ENCODE data around the gene SAMD4A. TPM values are rescaled to one million over a fixed set of nuclear protein-coding genes. Genes with fewer than 3 reads are reported as not detected.

The SAMD4A gene
- total RNA-seq, 6 experiments from 2014 or later: 33.8 to 53.7 (median 41.0) TPM

- no peak for DNase-seq
- Mint-ChIP-seq H3K27ac (no peak overlapping the region), H3K4me1 (ENCODE audit: low read depth) (no peaks in the 10 kb centered on the region), H3K36me3 (ENCODE audit: low read depth) (no peaks in the 10 kb centered on the region), H3K27me3 (ENCODE audit: insufficient read depth) (peaks cover 20% of the 10 kb centered on the region), H3K4me3 (no peak overlapping the region), H3K9me3 (no peaks in the 10 kb centered on the region; the same call in 1 of the 2 replicates)
- TF ChIP-seq, protein P1, sequence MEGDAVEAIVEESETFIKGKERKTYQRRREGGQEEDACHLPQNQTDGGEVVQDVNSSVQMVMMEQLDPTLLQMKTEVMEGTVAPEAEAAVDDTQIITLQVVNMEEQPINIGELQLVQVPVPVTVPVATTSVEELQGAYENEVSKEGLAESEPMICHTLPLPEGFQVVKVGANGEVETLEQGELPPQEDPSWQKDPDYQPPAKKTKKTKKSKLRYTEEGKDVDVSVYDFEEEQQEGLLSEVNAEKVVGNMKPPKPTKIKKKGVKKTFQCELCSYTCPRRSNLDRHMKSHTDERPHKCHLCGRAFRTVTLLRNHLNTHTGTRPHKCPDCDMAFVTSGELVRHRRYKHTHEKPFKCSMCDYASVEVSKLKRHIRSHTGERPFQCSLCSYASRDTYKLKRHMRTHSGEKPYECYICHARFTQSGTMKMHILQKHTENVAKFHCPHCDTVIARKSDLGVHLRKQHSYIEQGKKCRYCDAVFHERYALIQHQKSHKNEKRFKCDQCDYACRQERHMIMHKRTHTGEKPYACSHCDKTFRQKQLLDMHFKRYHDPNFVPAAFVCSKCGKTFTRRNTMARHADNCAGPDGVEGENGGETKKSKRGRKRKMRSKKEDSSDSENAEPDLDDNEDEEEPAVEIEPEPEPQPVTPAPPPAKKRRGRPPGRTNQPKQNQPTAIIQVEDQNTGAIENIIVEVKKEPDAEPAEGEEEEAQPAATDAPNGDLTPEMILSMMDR (IDR thresholded peaks at IDR 0.05): no peak
Measured at GRCh38 chr14:54836231-54836630, 269.3 kb downstream of the SAMD4A start.

DNA sequence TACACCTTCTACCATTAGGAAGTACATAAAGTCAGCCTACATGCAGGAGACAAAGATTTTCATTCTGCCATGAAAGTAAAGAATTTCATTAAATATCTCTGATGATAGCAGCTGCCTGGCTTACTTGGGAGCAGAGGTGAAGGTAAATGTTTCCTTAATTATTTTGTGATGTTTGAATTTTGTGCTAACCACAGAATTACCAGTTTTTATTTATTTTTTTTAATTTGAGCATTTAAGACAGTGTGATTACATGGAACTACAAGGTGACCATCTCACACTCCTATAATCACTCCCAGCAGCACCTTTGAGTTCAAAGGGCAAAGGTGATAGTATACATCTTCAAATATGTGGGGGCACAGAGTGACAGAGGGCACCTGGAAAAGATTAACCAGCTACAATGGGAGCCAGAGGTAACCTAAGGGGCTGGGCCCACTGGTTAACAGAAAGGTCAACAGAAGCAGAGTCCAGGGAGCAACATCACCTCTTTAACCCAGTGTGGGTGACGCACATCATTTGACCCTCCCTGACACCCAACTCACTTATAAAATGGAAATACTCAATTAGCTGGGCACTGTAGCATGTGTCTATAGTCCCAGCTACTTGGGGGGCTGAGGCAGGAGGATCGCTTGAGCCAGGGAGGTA is 270.7 kb downstream of the SAMD4A start:
- H3K9me3 Mint-ChIP-seq: no peaks in the 10 kb centered on the region; the same call in 1 of the 2 replicates
- DNase-seq: no peak
- H3K4me1 Mint-ChIP-seq (ENCODE audit: low read depth): no peaks in the 10 kb centered on the region

DNA sequence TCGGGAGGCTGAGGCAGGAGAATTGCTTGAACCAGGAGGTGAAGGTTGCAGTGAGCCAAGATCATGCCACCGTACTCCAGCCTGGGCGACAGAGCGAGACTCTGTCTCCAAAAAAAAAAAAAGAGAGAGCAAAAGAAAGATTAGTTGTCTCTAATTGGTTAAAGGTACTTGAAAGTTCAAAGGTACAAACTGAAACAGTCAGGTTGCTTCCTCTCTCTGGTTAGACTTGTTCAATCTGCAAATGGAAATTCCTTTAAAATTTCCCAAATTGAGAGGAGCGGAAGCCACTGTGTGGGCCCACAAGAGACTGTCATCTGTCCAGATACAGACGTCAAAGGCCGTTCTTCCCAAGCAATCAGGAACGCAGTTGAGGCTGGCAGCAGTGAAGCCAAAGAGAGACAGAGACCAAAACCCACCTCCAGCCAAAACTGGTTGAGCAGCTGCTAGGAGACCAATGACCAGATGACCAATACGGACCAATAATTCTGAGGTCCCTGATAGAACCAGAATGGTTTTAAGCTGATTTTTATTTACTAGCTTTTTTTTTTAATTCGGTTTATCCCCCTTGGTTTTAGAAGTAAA is 272.1 kb downstream of the SAMD4A start:
- no peaks in the 10 kb centered on the region for H3K4me1 Mint-ChIP-seq (ENCODE audit: low read depth)
- DNase-seq: no peak
- H3K9me3 Mint-ChIP-seq: no peaks in the 10 kb centered on the region
- TF ChIP-seq, protein P1 (IDR thresholded peaks at IDR 0.05): no peak
- H3K27ac Mint-ChIP-seq: no peak overlapping the region
- H3K4me3 Mint-ChIP-seq: no peak overlapping the region
- H3K36me3 Mint-ChIP-seq (ENCODE audit: low read depth): no peaks in the 10 kb centered on the region
- H3K27me3 Mint-ChIP-seq (ENCODE audit: insufficient read depth): peaks cover 15% of the 10 kb centered on the region

More for the DNA sequence above, 270.7 kb downstream of the SAMD4A start:
- Mint-ChIP-seq H3K4me3 (no peak overlapping the region), H3K27me3 (ENCODE audit: insufficient read depth) (peaks cover 17% of the 10 kb centered on the region), H3K36me3 (ENCODE audit: low read depth) (no peaks in the 10 kb centered on the region), H3K27ac (no peak overlapping the region)
- TF ChIP-seq, protein P1 (IDR thresholded peaks at IDR 0.05): no peak

DNA sequence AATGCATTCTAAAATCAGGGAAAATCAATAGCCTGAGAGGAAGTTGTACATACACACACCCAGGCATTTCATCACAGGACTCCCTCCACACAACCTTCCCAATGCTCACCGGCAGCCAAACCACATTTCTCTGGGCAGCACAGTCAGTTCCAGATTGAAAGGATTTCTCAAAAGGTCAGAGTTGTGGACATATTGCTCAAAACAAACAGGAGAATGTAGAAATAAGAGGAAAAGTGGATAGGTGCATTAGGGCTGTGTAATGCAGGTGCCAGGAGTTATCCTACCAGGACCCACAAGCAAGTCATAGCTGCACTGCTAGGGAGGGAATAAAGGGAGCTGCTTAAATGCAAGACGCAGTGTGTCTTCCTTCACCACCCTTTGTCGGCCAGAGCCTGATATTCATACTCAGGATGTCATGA is 272.8 kb downstream of the SAMD4A start:
- TF ChIP-seq, protein P1 (IDR thresholded peaks at IDR 0.05): no peak
- Mint-ChIP-seq H3K27me3 (ENCODE audit: insufficient read depth) (peaks cover 18% of the 10 kb centered on the region), H3K4me3 (no peak overlapping the region), H3K9me3 (no peaks in the 10 kb centered on the region), H3K36me3 (ENCODE audit: low read depth) (no peaks in the 10 kb centered on the region), H3K27ac (no peak overlapping the region), H3K4me1 (ENCODE audit: low read depth) (no peaks in the 10 kb centered on the region)
- DNase-seq: no peak

DNA sequence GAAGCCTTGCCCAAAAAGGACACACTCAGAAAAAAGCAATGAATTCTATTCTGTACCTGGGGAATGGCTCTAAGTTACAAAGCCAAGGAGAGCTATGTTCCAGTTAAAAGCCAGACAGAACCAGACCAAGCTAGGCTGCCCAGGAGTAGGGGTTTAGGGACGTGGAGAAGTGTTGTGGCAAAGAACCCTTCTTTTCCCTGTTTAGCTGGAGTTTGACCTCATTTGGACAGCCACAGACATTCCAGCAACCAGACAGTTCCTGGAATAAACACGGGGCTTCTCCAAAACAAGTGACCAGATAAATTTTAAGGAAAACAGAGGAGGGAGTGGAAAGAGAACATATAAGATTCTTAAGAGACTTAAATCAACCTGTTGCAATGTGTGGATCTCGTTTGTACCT is 273.4 kb downstream of the SAMD4A start:
- Mint-ChIP-seq H3K4me3 (no peak overlapping the region), H3K4me1 (ENCODE audit: low read depth) (no peaks in the 10 kb centered on the region), H3K36me3 (ENCODE audit: low read depth) (no peaks in the 10 kb centered on the region), H3K9me3 (no peaks in the 10 kb centered on the region), H3K27me3 (ENCODE audit: insufficient read depth) (peaks cover 18% of the 10 kb centered on the region), H3K27ac (no peak overlapping the region)
- no peak for DNase-seq
- TF ChIP-seq, protein P1 (IDR thresholded peaks at IDR 0.05): no peak
